Glomerular visceral epithelial cell (primary cell): ENCODE results near the gene RBPMS2.
"Not testable (repeated sequence)": the region's sequence is repeated elsewhere in the genome, so short reads cannot be mapped to it uniquely, and the experiment has no call there.

Experiments
- DNase-seq: peaks from one replicate; pipeline ENCODE4 v3.0.0-alpha.2; 2016; ENCODE audit errors: extremely low spot score

RBPMS2 gene

GRCh38 chr15:64754663-64755426 is 20.5 kb downstream of the RBPMS2 start:
- DNase-seq = no peak

GRCh38 chr15:64753480-64754185 is 21.8 kb downstream of the RBPMS2 start:
- no peak for DNase-seq

- DNase-seq = no peak
These were observed 23.9 kb downstream of the RBPMS2 start for GRCh38 chr15:64751464-64751863.

GRCh38 chr15:64749999-64750657 is 25.3 kb downstream of the RBPMS2 start:
- peak; percentile 15 for DNase-seq

- peak; percentile 59 for DNase-seq
These were observed 26.2 kb downstream of the RBPMS2 start for GRCh38 chr15:64749167-64749566.

GRCh38 chr15:64748251-64748650 is 27.1 kb downstream of the RBPMS2 start:
- DNase-seq = no peak

GRCh38 chr15:64747578-64747977 is 27.8 kb downstream of the RBPMS2 start:
- DNase-seq = no peak

GRCh38 chr15:64746921-64747320 is 28.5 kb downstream of the RBPMS2 start:
- no peak for DNase-seq

GRCh38 chr15:64746356-64746755 is 29.0 kb downstream of the RBPMS2 start:
- no peak for DNase-seq

GRCh38 chr15:64743691-64744090 is 31.7 kb downstream of the RBPMS2 start:
- no peak for DNase-seq

- no peak for DNase-seq
These were observed 32.5 kb downstream of the RBPMS2 start for GRCh38 chr15:64742921-64743320.

GRCh38 chr15:64742385-64742784 is 33.0 kb downstream of the RBPMS2 start:
- DNase-seq = peak; percentile 53

- DNase-seq = not testable (repeated sequence)
These were observed 33.7 kb downstream of the RBPMS2 start for GRCh38 chr15:64741708-64742107.

- DNase-seq = no peak
These were observed 34.8 kb downstream of the RBPMS2 start for GRCh38 chr15:64740311-64741170.

- DNase-seq = no peak
These were observed 35.7 kb downstream of the RBPMS2 start for GRCh38 chr15:64739577-64740143.

- peak; percentile 25 for DNase-seq
These were observed 36.2 kb downstream of the RBPMS2 start for GRCh38 chr15:64739156-64739555.

- no peak for DNase-seq
These were observed 36.9 kb downstream of the RBPMS2 start for GRCh38 chr15:64738226-64739095.

- no peak for DNase-seq
These were observed 43.1 kb downstream of the RBPMS2 start for GRCh38 chr15:64732156-64732860.

- DNase-seq = no peak
These were observed 43.6 kb downstream of the RBPMS2 start for GRCh38 chr15:64731805-64732151.
